Measurements from ENCODE around the gene TRIM25.

DNA sequence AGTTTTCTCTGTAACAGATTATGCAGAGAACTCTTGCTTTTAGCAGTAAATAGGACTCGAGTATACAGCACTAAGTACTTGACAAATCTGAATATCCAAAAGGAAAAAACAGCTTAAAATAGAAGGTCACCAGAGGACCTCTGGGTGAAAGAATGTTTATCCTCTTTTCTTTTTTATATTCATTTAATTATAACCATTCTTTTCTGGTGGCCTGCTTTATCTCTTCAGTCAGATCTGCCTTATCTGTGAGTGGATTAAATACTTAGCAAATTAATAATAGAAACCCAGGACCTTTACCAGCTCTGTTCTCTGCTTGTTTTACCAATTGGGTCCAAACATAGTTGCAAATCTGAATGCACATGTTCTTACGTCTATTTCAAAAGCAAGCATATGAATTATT is 71.3 kb downstream of the TRIM25 start:
- TF ChIP-seq ARNT (IDR thresholded peaks at IDR 0.05) (no peak), BHLHE40 (IDR thresholded peaks at IDR 0.05; ENCODE audit: borderline replicate concordance) (no peak), TARDBP (IDR thresholded peaks at IDR 0.05) (no peak), FOXK2 (IDR thresholded peaks at IDR 0.05) (no peak), NFRKB (IDR thresholded peaks at IDR 0.05) (no peak), SUZ12 (IDR thresholded peaks at IDR 0.05) (no peak), ELF4 (IDR thresholded peaks at IDR 0.05) (no peak), L3MBTL2 (conservative IDR thresholded peaks at IDR 0.05) (no peak), FOXA1 (IDR thresholded peaks at IDR 0.05) (no peak), SP1 (IDR thresholded peaks at IDR 0.05) (no peak)
- TF ChIP-seq, protein P1, sequence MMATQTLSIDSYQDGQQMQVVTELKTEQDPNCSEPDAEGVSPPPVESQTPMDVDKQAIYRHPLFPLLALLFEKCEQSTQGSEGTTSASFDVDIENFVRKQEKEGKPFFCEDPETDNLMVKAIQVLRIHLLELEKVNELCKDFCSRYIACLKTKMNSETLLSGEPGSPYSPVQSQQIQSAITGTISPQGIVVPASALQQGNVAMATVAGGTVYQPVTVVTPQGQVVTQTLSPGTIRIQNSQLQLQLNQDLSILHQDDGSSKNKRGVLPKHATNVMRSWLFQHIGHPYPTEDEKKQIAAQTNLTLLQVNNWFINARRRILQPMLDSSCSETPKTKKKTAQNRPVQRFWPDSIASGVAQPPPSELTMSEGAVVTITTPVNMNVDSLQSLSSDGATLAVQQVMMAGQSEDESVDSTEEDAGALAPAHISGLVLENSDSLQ (IDR thresholded peaks at IDR 0.05): no peak

Measured in HEK293T (cell line).